Tibial nerve (tissue), 4 donors: ENCODE measurements around the gene TCIRG1.

Experiments used
- EP300 ChIP-seq, 2 donors: sonication (generic); formaldehyde crosslinking; IDR thresholded peaks; one replicate each; pipeline ENCODE4 v1.6.1; 2017; ENCODE audit warnings: antibody characterized with exemption in 2 of 2, mild to moderate bottlenecking in 1 of 2
- TF ChIP-seq, protein P1 (sequence below), 5 experiments: fragments of 200-600 bp in 3 of 5; fragments of 450-650 bp in 2 of 5; sonication (generic) in 3 of 5; IDR thresholded peaks; one replicate each; pipeline ENCODE4 v1.5.1; 2016 to 2019; ENCODE audit warnings: antibody characterized with exemption in 5 of 5, mild to moderate bottlenecking in 3 of 5, moderate library complexity in 2 of 5

DNA sequence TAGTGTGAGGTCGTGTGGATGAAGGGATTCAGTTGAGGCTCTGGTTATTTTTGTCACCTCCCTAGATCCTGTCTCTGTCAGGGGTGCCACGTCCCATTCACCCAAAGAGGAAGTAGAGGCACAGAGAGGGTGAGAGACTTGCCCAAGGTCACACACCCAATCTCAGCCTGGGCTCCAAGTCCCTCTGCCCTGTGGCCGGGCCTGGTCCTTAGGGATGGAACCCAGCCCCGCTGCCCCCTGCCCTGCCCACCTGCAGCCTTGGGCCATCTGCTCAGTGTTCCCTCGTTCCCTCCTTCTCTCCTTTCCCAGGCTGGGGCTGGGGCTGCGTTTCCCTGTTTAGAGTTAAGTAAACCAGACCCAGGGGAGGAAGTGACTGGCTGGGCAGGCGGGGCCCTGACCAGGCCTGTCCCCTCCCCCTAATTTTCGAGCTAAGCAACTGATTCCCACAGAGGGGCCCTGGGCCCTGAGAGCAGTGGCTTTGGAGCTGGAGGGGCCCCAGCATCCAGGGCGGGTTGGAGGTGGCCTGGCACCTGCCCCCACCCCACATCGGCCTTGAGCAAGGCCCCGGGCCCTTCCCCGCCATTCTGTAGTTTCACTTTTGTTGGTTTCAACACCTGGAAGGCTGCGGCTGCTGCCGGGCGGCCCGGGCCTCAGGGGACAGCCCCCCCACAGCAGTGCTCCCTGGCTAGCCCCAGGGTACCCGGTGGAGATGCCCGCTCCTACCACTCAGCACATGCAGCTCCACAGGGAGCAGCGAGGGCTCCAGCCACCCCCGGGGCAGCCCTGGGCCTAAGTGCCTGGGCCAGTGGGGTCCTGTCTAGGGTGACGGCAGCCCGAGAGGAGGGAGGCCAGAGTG, 1.5 kb downstream of the TCIRG1 start:
- TF ChIP-seq, protein P1, sequence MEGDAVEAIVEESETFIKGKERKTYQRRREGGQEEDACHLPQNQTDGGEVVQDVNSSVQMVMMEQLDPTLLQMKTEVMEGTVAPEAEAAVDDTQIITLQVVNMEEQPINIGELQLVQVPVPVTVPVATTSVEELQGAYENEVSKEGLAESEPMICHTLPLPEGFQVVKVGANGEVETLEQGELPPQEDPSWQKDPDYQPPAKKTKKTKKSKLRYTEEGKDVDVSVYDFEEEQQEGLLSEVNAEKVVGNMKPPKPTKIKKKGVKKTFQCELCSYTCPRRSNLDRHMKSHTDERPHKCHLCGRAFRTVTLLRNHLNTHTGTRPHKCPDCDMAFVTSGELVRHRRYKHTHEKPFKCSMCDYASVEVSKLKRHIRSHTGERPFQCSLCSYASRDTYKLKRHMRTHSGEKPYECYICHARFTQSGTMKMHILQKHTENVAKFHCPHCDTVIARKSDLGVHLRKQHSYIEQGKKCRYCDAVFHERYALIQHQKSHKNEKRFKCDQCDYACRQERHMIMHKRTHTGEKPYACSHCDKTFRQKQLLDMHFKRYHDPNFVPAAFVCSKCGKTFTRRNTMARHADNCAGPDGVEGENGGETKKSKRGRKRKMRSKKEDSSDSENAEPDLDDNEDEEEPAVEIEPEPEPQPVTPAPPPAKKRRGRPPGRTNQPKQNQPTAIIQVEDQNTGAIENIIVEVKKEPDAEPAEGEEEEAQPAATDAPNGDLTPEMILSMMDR (IDR thresholded peaks at IDR 0.05) = no peak
- peak in 1 of 2 donors; percentile 25 for TF ChIP-seq EP300 (IDR thresholded peaks at IDR 0.05)
